Suprapubic skin (tissue), 4 donors: Measurements from ENCODE around the gene OR6A2.
"Not testable (repeated sequence)": the region's sequence is repeated elsewhere in the genome, so short reads cannot be mapped to it uniquely, and the experiment has no call there.

Experiments used
- POLR2A ChIP-seq, 2 donors: fragments of 450-650 bp; IDR thresholded peaks; one replicate each; pipeline ENCODE4 v1.6.1; 2017; ENCODE audit warnings: antibody characterized with exemption in 2 of 2, mild to moderate bottlenecking in 2 of 2, moderate library complexity in 2 of 2
- POLR2AphosphoS5 ChIP-seq, 3 donors: sonication (generic); formaldehyde crosslinking; IDR thresholded peaks; one replicate each; pipeline ENCODE4 v1.6.1; 2017; ENCODE audit warnings: antibody characterized with exemption in 3 of 3
- TF ChIP-seq, protein P1 (sequence below), 2 donors: fragments of 200-600 bp in 1 of 2; fragments of 450-650 bp in 1 of 2; sonication (generic) in 1 of 2; IDR thresholded peaks; one replicate each; pipeline ENCODE4 v1.5.1; 2016 to 2019; ENCODE audit warnings: antibody characterized with exemption in 2 of 2, mild to moderate bottlenecking in 1 of 2, moderate library complexity in 1 of 2

DNA sequence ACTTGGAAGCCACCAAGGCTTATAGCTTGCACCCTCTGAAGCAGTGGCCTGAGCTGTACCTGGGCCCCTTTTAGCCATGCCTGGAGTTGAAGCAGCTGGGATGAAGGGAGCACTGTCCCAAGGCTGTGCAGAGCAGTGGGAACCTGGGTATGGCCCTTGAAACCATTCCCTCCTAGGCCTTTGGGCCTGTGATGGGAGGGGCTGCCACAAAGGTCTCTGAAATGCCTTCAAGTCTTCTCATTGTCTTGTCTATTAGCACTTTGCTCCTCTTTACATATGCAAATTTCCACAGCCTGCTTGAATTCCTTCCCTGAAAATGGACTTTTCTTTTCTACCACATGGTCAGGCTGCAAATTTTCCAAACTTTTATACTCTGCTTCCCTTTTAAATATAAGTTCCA, 1.6 kb upstream of the OR6A2 start:
- not testable (repeated sequence) for TF ChIP-seq POLR2AphosphoS5, POLR2A (IDR thresholded peaks at IDR 0.05)
- TF ChIP-seq, protein P1, sequence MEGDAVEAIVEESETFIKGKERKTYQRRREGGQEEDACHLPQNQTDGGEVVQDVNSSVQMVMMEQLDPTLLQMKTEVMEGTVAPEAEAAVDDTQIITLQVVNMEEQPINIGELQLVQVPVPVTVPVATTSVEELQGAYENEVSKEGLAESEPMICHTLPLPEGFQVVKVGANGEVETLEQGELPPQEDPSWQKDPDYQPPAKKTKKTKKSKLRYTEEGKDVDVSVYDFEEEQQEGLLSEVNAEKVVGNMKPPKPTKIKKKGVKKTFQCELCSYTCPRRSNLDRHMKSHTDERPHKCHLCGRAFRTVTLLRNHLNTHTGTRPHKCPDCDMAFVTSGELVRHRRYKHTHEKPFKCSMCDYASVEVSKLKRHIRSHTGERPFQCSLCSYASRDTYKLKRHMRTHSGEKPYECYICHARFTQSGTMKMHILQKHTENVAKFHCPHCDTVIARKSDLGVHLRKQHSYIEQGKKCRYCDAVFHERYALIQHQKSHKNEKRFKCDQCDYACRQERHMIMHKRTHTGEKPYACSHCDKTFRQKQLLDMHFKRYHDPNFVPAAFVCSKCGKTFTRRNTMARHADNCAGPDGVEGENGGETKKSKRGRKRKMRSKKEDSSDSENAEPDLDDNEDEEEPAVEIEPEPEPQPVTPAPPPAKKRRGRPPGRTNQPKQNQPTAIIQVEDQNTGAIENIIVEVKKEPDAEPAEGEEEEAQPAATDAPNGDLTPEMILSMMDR (IDR thresholded peaks at IDR 0.05), result not testable (repeated sequence)
